Testis (tissue), 2 donors: ENCODE measurements around the gene TTC8.

Experiments
- CTCF ChIP-seq, 3 experiments: fragments of 450-650 bp in 2 of 3; fragments of 200-600 bp in 1 of 3; sonication (generic) in 1 of 3; IDR thresholded peaks; one replicate each; pipeline ENCODE4 v1.5.1; 2016 to 2019; ENCODE audit warnings: antibody characterized with exemption in 3 of 3, mild to moderate bottlenecking in 2 of 3, moderate library complexity in 1 of 3
- POLR2A ChIP-seq: fragments of 450-650 bp; IDR thresholded peaks from one replicate; pipeline ENCODE4 v1.6.1; 2017; ENCODE audit warnings: antibody characterized with exemption, mild to moderate bottlenecking, moderate library complexity

DNA sequence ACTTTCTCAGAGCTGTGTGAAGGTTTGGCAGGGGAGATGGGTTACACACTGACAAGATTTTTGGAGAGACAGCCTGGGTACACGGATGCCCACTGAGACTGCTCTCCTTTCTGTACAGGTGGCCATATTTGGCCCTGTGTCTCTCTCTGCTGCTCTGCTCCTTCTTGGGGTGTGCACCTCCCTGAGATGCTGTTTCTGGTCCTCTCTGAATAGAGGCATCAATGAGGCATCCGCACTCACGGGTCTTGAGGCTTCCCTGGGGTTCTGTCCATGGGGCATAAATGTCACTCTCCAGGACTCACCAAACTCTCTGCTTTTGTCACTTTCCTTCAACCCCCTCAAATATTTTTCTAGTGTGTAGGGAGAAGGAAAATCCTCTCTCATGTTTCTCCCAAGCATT is 77.5 kb downstream of the TTC8 start:
- TF ChIP-seq CTCF (IDR thresholded peaks at IDR 0.05) (no peak), POLR2A (no peak)
